ENCODE results near the gene LSP1.

Gene LSP1

DNA sequence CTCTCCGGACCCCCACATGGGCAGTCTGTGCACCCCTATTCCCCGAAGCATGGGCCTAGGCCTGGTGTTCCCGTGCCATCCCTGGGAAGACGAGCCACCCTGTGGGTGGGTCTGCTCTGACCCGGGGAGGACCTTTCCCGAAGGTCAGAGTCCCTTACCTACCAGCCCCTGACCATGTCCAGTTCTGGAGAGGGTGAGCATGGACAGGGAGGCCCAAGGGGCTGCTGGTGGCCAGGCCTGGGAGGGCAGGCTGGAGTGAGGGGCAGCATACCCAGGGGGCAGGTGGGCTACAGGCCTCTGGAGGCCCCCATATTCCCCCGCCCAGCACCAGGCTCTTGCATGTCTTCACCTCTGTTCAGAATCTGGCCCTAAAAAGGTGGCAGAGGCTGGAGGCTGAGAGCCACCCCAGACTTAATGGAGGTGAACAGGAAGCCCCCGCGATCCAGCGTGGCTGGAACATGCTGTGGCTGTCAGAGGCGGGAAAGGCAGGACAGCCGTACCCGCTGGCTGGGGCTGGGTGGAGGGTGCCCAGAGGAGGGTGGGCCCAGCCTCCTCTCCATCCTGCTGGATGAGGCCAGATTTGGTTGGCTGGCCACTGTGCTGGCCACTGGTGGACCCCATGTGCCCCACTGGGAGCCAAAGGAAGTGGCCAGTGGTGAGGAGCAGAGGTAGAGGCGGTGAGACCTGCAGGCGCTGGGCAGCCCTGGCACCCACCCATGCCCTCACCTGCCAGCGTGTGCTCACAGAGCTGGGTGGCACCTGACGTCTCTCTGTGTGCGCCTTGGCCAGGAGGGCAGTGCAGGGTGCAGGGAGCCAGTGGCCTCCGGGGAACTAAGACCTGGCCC lies 29.3 kb upstream of the LSP1 start:
- TF ChIP-seq YY1 (IDR thresholded peaks at IDR 0.05; ENCODE audit: low read depth) (no peak), TEAD4 (IDR thresholded peaks at IDR 0.05) (no peak), ZBTB7A (IDR thresholded peaks at IDR 0.05; ENCODE audit: low read depth) (no peak), EP300 (IDR thresholded peaks at IDR 0.05; ENCODE audit: borderline replicate concordance) (no peak), CEBPB (IDR thresholded peaks at IDR 0.05) (no peak)
- TF ChIP-seq, protein P1, sequence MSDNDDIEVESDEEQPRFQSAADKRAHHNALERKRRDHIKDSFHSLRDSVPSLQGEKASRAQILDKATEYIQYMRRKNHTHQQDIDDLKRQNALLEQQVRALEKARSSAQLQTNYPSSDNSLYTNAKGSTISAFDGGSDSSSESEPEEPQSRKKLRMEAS (IDR thresholded peaks at IDR 0.05): no peak
- TF ChIP-seq, protein P2, sequence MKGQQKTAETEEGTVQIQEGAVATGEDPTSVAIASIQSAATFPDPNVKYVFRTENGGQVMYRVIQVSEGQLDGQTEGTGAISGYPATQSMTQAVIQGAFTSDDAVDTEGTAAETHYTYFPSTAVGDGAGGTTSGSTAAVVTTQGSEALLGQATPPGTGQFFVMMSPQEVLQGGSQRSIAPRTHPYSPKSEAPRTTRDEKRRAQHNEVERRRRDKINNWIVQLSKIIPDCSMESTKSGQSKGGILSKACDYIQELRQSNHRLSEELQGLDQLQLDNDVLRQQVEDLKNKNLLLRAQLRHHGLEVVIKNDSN (IDR thresholded peaks at IDR 0.05): no peak

DNA sequence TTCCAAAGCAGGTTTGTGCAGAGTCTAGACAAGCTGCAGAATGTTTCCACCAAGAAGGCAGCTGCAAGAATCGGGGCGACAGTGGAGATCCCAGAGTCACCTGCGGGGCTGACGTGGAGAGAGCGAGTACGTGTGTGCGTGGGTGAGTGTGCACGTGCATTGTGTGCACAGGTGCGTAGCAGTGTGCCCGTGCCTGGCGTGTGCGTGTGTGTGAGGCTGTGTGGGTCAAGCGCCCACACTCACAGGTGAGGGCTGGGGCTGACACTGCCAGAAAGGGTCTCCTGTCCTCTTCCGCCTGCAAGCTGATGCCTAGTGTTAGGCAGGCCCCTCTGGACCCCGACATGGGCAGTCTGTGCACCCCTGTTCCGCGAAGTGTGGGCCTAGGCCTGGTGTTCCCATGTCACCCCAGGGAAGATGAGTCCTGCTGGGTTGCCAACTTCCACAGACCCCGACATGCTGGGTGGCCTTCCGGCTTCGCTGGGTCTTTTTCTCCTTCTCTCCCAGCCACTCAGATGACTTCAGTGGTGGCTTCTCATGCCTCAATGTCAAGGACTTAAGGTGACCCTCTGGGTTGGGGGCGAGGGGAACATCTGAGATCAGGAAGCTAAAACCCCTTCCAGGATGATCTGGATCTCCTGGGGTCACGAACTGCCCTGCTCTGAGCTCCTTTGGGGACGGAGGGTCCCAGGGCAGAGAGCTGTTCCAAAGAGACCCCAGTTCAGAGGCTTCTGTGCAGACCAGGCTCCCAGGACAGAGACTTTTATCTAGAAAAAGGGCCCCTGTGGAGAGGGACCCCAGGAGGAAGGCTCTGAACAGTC lies 28.5 kb upstream of the LSP1 start:
- TF ChIP-seq CREB1 (IDR thresholded peaks at IDR 0.05; ENCODE audit: low read depth): no peak
- TF ChIP-seq TEAD4 (IDR thresholded peaks at IDR 0.05): no peak
- no peak for TF ChIP-seq ZBTB7A (IDR thresholded peaks at IDR 0.05; ENCODE audit: low read depth)
- TF ChIP-seq, protein P2 (IDR thresholded peaks at IDR 0.05): no peak
- no peak for TF ChIP-seq TAF1 (IDR thresholded peaks at IDR 0.05; ENCODE audit: low read depth)
- no peak for TF ChIP-seq EP300 (IDR thresholded peaks at IDR 0.05; ENCODE audit: borderline replicate concordance)
- TF ChIP-seq, protein P3, sequence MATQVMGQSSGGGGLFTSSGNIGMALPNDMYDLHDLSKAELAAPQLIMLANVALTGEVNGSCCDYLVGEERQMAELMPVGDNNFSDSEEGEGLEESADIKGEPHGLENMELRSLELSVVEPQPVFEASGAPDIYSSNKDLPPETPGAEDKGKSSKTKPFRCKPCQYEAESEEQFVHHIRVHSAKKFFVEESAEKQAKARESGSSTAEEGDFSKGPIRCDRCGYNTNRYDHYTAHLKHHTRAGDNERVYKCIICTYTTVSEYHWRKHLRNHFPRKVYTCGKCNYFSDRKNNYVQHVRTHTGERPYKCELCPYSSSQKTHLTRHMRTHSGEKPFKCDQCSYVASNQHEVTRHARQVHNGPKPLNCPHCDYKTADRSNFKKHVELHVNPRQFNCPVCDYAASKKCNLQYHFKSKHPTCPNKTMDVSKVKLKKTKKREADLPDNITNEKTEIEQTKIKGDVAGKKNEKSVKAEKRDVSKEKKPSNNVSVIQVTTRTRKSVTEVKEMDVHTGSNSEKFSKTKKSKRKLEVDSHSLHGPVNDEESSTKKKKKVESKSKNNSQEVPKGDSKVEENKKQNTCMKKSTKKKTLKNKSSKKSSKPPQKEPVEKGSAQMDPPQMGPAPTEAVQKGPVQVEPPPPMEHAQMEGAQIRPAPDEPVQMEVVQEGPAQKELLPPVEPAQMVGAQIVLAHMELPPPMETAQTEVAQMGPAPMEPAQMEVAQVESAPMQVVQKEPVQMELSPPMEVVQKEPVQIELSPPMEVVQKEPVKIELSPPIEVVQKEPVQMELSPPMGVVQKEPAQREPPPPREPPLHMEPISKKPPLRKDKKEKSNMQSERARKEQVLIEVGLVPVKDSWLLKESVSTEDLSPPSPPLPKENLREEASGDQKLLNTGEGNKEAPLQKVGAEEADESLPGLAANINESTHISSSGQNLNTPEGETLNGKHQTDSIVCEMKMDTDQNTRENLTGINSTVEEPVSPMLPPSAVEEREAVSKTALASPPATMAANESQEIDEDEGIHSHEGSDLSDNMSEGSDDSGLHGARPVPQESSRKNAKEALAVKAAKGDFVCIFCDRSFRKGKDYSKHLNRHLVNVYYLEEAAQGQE (IDR thresholded peaks at IDR 0.05; ENCODE audit: low read depth): no peak

DNA sequence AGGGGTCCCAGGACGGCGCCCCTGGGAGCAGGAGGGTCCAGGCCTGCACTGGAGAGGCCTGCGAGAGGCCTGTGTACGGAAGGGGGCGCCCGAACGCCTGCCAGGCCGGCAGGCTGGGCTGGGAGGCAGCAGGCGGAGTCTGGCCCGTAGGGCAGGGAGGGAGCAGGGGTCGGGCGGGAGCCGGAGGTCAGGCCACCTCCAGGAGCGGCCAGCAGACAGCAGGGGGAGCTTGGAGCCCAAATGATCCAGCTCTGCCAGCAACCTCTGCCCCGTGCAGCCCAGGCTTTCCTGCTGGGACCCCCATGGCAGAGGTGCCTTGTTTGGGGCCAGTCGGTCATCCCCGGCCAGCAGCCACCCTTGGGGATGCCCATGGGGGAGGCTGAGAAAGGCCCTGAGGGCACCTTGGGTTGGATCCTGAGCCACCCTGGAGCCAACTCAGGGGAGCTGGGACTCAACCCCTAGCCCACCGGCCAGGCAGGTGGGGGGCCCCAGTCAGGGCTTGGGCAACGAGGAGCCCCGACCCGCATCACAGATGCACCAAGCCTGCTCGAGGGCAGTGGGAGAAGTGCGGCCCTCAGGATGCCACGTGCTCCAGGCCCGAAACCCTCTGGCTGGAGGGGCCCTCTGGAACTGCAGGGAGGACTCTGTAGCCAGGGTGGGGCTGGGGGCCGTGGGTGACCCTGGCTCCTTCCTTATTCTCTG lies 27.7 kb upstream of the LSP1 start:
- TF ChIP-seq TEAD4 (IDR thresholded peaks at IDR 0.05) (no peak), RAD21 (IDR thresholded peaks at IDR 0.05; ENCODE audit: low read depth) (peak; percentile 23; the same call in 1 of the 2 replicates)

DNA sequence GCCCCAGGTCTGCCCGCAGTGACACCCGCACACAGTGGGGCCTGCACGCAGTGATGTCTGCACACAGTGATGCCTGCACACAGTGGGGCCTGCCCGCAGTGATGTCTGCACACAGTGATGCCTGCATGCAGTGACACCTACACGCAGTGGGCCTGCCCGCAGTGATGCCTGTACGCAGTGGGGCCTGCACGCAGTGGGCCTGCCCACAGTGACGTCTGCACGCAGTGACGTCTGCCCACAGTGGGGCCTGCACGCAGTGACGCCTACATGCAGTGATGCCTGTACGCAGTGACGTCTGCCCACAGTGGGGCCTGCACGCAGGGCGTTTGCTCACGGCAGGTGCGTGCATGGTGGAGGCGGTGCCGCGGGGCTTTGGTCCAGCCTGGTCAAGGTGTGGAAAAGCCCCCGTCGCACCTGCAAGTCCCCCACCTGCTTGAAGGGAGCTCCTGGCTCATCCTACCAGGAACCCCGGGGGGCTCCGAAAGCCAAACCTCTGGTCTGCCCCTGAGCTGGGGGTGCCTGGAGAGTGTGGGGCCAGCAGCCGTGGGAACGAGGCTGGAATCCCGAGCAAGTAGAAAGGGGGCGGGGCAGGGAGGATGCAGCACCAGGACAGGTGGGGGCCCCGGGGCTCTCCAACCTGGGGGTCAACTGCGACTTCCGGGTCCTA lies 27.0 kb upstream of the LSP1 start:
- TF ChIP-seq, protein P2 (IDR thresholded peaks at IDR 0.05): no peak

DNA sequence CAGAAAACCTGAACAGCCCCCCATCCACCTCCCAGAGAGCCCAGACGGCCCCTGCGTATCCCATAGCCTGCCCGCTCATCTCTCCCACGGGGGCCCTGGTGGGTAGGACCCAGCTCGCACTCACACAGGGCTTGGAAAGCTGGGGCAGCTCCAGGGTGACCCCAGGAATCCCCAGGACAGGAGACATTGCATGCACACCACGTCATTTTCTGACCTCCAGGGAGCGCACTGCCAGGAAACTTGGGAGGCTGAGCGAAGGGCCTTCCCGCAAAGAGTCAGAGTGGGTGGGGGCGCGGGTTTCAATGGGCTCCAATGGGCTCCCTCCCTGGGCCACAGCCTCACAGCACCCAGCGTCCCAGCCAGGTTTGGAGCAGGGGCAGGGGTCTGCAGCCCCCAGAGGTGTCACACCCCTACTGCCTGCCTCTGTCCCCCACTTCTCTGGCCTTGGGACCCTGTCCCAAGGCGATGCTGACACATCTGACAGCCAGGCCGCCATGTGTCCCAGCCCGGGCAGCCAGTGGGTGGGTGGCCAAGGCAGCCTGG lies 26.3 kb upstream of the LSP1 start:
- TF ChIP-seq EP300 (IDR thresholded peaks at IDR 0.05; ENCODE audit: borderline replicate concordance): no peak
- TF ChIP-seq ZBTB7A (IDR thresholded peaks at IDR 0.05; ENCODE audit: low read depth): peak; percentile 88; the same call in 1 of the 2 replicates
- no peak for TF ChIP-seq FOXM1 (IDR thresholded peaks at IDR 0.05; ENCODE audit: borderline replicate concordance, low read depth)

DNA sequence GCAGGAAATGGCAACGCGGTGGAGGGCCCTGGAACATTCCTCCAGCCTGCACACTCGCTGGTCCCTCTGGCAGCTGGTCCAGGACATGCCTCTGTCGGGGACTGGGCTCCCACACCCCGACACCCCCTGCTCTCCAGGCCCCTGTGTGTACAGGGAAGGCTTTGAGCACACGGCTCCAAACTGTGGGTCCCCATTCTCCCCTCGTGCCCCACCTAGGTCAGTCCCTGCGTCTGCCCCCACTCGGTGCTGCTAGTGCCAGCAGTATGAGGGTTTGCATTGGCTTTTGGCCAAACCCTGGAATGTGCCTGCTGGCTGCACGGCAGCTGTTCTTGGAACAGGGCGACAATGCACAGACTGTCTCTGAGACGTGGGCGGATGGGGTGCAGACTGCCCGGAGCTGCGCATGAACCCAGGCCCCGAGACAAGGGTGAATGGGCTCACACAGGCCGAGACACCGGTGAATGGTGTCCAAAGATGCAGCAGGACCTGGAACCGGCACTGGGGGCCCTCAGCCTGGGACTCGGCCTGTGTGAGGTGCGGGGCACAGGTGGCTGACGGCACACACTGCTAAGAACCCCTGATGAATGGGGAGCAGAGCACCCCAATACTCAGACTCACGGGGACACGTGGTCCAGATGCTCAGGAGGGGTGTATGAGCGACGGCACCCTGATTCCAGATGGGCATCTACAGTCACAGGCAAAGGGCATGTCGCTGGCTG lies 25.6 kb upstream of the LSP1 start:
- no peak for TF ChIP-seq FOXM1 (IDR thresholded peaks at IDR 0.05; ENCODE audit: borderline replicate concordance, low read depth)
- TF ChIP-seq, protein P2 (IDR thresholded peaks at IDR 0.05): no peak
- TF ChIP-seq CEBPB (IDR thresholded peaks at IDR 0.05): no peak
- TF ChIP-seq CREB1 (IDR thresholded peaks at IDR 0.05; ENCODE audit: low read depth): no peak
- peak; percentile 70 for TF ChIP-seq TCF12 (IDR thresholded peaks at IDR 0.05; ENCODE audit: low read depth)
- TF ChIP-seq, protein P1 (IDR thresholded peaks at IDR 0.05): peak; percentile 65
- no peak for TF ChIP-seq TAF1 (IDR thresholded peaks at IDR 0.05; ENCODE audit: low read depth)
- TF ChIP-seq EP300 (IDR thresholded peaks at IDR 0.05; ENCODE audit: borderline replicate concordance): peak; percentile 51; the same call in 1 of the 2 replicates
- peak; percentile 95 for TF ChIP-seq NFIC (IDR thresholded peaks at IDR 0.05)
- peak; percentile 93 for TF ChIP-seq TEAD4 (IDR thresholded peaks at IDR 0.05)
- no peak for TF ChIP-seq YY1 (IDR thresholded peaks at IDR 0.05; ENCODE audit: low read depth)
- no peak; the same call in 1 of the 2 replicates for TF ChIP-seq ZBTB7A (IDR thresholded peaks at IDR 0.05; ENCODE audit: low read depth)
- peak; percentile 91 for TF ChIP-seq EGR1 (IDR thresholded peaks at IDR 0.05)
- no peak for TF ChIP-seq RAD21 (IDR thresholded peaks at IDR 0.05; ENCODE audit: low read depth)
- TF ChIP-seq, protein P3 (IDR thresholded peaks at IDR 0.05; ENCODE audit: low read depth): no peak

Data from Ishikawa (cell line).